HUES64 (cell line): ENCODE results near the gene LRRC4C.

ENCODE experiments used
- H3K27ac ChIP-seq: 2 replicates; pipeline ENCODE4 v1.7.0; 2013; ENCODE audit warnings: low read depth, low read length, inconsistent platforms
- H3K27me3 ChIP-seq: 2 replicates; pipeline ENCODE4 v1.6.1; 2013; ENCODE audit warnings: mild to moderate bottlenecking, low read length; ENCODE audit not compliant: insufficient read depth
- H3K36me3 ChIP-seq: 2 replicates; pipeline ENCODE4 v1.6.1; 2013; ENCODE audit warnings: mild to moderate bottlenecking, low read length; ENCODE audit not compliant: insufficient read depth
- H3K4me1 ChIP-seq: 2 replicates; pipeline ENCODE4 v1.6.1; 2013; ENCODE audit warnings: mild to moderate bottlenecking, low read length, moderate library complexity; ENCODE audit not compliant: insufficient read depth
- H3K4me3 ChIP-seq: 2 replicates; pipeline ENCODE4 v1.5.1; 2013; ENCODE audit warnings: mild to moderate bottlenecking, low read length, moderate library complexity
- H3K9ac ChIP-seq: 2 replicates; pipeline ENCODE4 v1.6.1; 2013; ENCODE audit warnings: mild to moderate bottlenecking, low read depth, low read length
- H3K9me3 ChIP-seq: 2 replicates; pipeline ENCODE4 v1.6.1; 2013; ENCODE audit warnings: low read depth, low read length; ENCODE audit not compliant: insufficient read depth
- WGBS: fragments of 150-250, 120-280 bp; methylation state at CpG from one replicate; pipeline ENCODE4 v1.1.7; 2013; ENCODE audit warnings: missing lambda C conversion rate; 5-methylcytosine and 5-hydroxymethylcytosine counted together

Gene LRRC4C

DNA sequence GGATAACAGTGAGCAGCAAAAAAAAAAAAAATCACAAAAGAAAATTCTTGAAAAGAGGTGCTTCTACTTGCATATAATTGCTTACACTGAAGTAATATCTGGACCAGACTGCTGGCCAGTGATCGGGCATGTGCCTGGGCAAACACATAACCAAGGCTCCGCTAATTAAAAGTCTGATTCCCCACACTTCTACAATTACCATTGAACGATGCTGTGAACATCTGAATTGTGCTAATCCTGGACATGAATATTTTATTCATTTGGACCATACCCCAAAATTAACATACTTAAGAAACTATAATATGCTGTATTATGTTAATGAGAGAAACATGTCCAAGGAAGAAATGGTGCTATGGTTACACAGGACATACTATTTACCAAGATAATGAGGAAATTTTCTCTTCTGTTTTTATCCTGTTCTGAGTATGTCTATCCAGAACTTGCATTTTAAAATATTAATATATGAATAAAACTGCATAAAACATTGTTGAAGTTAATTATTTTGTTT, 69.8 kb downstream of the LRRC4C start:
- WGBS, result 98% methylated on average over 3 of the region's 3 CpGs
- no peaks in the 10 kb centered on the region for H3K27me3 ChIP-seq
- H3K9me3 ChIP-seq, result no peaks in the 10 kb centered on the region
- H3K4me3 ChIP-seq, result no peak overlapping the region
- no peak overlapping the region for H3K27ac ChIP-seq
- H3K36me3 ChIP-seq, result no peaks in the 10 kb centered on the region
- H3K9ac ChIP-seq, result no peak overlapping the region
- peaks cover 48% of the 10 kb centered on the region for H3K4me1 ChIP-seq

DNA sequence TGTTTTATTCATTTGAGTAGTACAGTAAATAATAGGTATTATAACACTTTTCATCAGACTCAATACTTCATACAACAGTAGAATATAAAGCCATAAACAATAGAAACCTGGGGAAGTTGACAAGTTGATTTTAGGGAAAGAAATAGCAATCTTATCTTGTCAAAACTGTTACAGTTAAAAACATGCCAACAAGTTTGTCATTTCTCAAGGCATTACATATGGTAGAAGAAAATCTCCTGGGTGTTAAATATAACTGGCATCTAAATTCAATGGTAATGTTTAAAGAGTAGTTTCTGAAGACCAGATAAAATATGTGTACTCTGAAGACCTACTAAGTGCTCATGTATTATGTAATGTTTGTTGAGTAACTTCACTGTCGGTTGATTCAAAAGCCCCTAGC, 75.1 kb downstream of the LRRC4C start:
- Histone ChIP-seq H3K27ac (no peak overlapping the region), H3K27me3 (no peaks in the 10 kb centered on the region), H3K9me3 (no peaks in the 10 kb centered on the region), H3K9ac (no peak overlapping the region), H3K36me3 (no peaks in the 10 kb centered on the region), H3K4me3 (no peak overlapping the region), H3K4me1 (peaks cover 14% of the 10 kb centered on the region)
- WGBS, result 100% methylated on average over 1 of the region's 1 CpG

DNA sequence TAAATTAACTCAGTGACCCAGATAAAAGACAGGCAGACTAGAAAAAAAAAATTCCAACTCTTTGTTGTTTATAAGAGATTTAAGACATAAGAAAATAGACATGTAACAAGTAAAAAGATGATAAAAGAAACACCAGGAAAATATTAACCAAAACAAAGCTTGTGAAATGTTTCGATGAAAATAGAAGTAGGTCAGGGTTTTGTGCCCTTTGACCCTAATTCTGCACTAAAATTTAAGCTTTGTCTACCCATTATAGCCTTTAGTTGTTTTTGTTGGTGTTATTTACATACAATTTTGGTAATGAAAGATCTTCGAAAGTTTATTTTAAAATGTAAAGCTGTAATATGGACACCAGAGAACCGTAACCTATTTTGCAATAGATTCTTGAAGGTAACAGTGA, 75.7 kb downstream of the LRRC4C start:
- Histone ChIP-seq H3K27me3 (no peaks in the 10 kb centered on the region), H3K9me3 (no peaks in the 10 kb centered on the region), H3K36me3 (no peaks in the 10 kb centered on the region), H3K27ac (no peak overlapping the region), H3K9ac (no peak overlapping the region), H3K4me1 (peaks cover 14% of the 10 kb centered on the region), H3K4me3 (no peak overlapping the region)
- 93% methylated on average over 3 of the region's 3 CpGs for WGBS

DNA sequence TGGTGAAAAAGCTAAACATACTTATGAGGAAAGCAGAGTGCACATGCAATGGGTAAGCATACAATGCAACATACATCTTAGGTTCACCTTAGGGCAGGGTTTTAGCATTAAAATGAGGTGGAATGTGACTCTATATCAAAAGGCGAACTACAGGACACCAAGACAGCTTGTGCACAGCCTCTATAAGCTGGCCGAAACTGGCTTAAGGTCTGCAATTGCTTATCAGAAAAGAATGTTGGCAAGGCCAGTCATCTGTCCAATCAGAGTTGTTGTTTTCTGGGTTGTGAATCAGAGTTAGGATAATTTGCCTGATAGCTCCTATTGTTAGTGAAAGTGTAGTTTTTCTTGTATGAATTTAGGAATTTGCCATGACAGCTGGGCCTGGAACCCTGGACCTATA, 76.5 kb downstream of the LRRC4C start:
- H3K9ac ChIP-seq, result no peak overlapping the region
- peaks cover 19% of the 10 kb centered on the region for H3K4me1 ChIP-seq
- 89% methylated on average over 2 of the region's 2 CpGs for WGBS
- H3K4me3 ChIP-seq, result no peak overlapping the region
- no peak overlapping the region for H3K27ac ChIP-seq
- H3K36me3 ChIP-seq, result no peaks in the 10 kb centered on the region
- H3K27me3 ChIP-seq, result no peaks in the 10 kb centered on the region
- H3K9me3 ChIP-seq, result no peaks in the 10 kb centered on the region

DNA sequence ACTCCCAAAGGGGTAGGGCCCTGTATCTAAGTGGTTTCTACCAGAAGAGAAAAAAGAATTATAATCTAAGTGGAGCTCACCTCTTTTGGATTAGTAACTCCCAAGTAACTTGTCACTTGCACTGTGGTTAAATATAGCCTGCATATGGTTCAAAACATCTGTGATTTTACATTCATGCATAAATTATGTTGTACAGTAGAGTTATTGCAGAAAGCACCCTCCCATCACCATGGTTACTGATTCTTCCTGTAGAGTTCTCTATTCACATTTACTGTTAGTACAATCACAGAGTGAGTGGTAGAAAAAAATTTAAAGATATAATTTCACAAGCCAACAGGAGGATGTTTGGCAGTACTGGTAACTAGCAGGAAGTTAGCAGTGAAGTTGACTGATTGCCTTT, 80.4 kb downstream of the LRRC4C start:
- H3K4me3 ChIP-seq, result no peak overlapping the region
- no peak overlapping the region for H3K9ac ChIP-seq
- H3K27me3 ChIP-seq, result no peaks in the 10 kb centered on the region
- no peaks in the 10 kb centered on the region for H3K36me3 ChIP-seq
- peaks cover 24% of the 10 kb centered on the region for H3K4me1 ChIP-seq
- no peak overlapping the region for H3K27ac ChIP-seq
- H3K9me3 ChIP-seq, result no peaks in the 10 kb centered on the region

DNA sequence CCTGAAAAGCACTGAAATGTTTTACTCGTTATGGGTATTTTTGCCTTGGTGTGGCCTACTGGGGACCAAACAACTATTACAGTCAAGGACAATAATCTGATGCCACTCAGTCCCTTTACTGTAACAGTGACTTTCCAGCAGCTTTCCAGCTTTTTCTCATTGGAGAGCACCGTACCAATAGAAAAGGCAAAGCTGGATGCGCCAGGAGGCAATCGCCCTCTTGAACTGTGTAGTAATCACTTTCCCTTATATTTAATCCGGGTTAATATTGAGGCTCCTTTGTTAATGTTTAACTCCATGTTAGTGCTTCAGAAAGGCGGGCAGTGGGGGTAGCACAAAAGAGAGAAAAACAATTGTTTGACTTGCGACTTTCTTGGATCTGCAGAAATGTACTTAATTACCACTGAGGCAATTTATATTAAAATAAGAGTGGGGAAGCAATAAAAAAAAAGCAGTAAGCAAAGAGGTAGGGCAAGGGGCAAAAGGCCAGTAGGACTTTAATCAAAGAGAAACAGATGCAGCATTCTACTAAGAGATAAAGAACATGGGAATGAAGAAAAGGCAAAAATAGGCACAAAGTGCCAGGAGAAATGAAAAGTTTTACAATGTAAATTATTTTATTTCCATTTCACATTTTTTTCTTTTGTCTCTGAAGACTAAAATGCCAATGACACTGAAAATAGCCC, 81.6 kb downstream of the LRRC4C start:
- no peaks in the 10 kb centered on the region for H3K27me3 ChIP-seq
- H3K9me3 ChIP-seq, result no peaks in the 10 kb centered on the region
- H3K4me1 ChIP-seq, result peaks cover 14% of the 10 kb centered on the region
- no peak overlapping the region for H3K27ac ChIP-seq
- H3K36me3 ChIP-seq, result no peaks in the 10 kb centered on the region
- 94% methylated on average over 7 of the region's 7 CpGs for WGBS
- no peak overlapping the region for H3K9ac ChIP-seq
- no peak overlapping the region for H3K4me3 ChIP-seq

DNA sequence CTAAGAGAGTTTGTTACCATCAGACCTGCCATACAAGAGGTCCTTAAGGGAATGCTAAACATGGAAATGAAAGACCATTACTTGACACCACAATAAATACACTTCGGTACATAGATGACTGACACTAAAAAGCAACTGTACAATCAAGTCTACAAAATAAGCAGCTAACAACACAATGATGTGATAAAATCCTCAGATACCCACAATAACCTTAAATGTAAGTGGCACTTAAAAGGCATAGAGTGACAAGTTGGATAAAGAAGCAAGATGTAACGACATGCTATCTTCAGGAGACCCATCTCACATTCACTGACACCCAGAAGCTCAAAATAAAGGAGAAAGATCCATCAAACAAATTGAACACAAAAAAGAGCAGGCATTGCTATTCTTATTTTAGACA, 107.6 kb downstream of the LRRC4C start:
- Histone ChIP-seq H3K36me3 (no peaks in the 10 kb centered on the region), H3K4me3 (no peak overlapping the region), H3K27me3 (no peaks in the 10 kb centered on the region), H3K4me1 (no peaks in the 10 kb centered on the region), H3K9me3 (no peaks in the 10 kb centered on the region), H3K9ac (no peak overlapping the region), H3K27ac (no peak overlapping the region)
- WGBS, result 88% methylated on average over 2 of the region's 2 CpGs

DNA sequence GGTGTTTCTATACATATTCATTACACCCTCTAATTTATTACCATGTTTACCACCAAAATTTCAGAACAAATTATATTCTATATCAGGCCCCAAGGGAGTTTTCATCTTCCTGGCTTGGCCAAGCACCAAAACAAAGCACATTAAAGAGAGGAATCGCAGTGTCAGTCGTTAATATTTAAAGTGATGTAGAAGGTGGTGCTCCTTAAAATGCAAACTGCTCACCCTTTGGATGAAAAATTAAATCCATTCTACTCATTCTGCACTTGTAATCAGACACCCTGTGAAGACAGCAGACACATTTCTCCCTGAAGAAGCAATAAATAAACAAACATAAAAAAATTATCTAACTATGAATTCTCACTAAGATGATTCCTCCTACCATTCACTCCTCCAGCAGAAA, 113.4 kb downstream of the LRRC4C start:
- H3K36me3 ChIP-seq, result no peaks in the 10 kb centered on the region
- no peaks in the 10 kb centered on the region for H3K4me1 ChIP-seq

DNA sequence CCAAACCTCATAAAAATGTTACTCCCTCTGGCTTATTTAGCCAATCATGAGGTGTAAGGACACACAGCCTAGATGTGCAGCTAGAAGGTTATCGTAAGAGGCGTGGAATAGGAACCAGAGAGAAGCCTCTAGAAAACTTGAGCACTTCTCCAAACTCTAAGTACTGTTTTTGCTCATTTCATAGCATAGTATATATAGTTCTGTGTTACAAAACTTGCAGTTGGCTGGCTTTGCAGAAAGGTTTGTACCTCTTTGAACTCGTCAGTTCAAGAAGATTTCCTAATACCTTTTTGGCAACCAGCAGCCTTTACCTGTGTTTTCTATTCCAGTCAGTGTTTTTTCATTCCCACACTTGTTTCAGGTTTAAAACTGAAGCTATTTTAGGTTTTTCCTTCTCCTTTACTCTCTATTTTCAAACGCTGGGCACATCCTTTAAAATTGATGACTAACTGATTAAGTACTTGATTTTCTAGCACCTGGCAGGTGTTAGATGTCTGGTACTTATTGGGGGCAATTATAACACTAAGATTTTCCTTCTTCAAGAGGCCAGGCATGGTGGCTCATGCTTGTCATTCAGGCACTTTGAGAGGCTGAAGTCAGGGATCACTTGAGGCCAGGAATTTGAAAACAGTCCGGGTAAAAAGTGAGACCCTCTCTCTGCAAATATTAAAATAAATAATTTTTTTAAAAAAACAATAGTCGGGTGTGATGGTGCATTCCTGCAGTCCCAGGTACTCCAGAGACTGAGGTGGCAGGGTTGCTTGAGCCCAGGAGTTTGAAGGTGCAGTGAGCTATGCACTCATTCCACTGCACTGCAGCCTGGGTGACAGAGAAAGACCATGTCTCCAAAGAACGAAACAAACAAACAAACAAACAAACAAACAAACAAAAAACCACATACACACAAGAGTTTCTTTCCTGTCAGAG, 125.2 kb downstream of the LRRC4C start:
- Histone ChIP-seq H3K4me3 (no peak overlapping the region), H3K36me3 (no peaks in the 10 kb centered on the region), H3K4me1 (no peaks in the 10 kb centered on the region), H3K9me3 (no peaks in the 10 kb centered on the region; the same call in 1 of the 2 replicates), H3K27me3 (no peaks in the 10 kb centered on the region), H3K9ac (no peak overlapping the region), H3K27ac (no peak overlapping the region)
- WGBS, result 96% methylated on average over 6 of the region's 7 CpGs

More for the DNA sequence above, 113.4 kb downstream of the LRRC4C start:
- no peak overlapping the region for H3K27ac ChIP-seq
- no peak overlapping the region for H3K4me3 ChIP-seq
- 84% methylated on average over 2 of the region's 2 CpGs for WGBS
- no peaks in the 10 kb centered on the region for H3K9me3 ChIP-seq
- no peaks in the 10 kb centered on the region for H3K27me3 ChIP-seq
- no peak overlapping the region for H3K9ac ChIP-seq

DNA sequence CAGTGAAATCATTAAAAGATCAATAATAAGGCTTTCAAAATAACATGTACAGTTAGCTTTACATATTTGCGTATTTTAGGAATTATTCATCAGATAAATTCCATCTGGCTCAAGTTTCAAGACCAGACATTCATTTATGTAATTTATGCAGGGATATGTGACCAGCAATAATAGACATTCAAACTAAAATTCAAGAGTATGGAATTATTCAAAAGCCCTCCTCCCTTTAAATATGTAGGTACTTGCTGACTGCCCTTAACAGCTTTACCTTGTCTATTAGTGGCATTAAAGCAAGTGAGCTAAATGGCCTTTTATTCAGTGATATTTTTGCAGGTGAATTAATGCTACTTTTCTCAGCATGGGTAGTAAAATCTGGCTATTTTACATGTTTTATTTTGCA, 126.1 kb downstream of the LRRC4C start:
- Histone ChIP-seq H3K4me1 (no peaks in the 10 kb centered on the region), H3K9ac (no peak overlapping the region), H3K27me3 (no peaks in the 10 kb centered on the region), H3K36me3 (no peaks in the 10 kb centered on the region), H3K27ac (no peak overlapping the region), H3K9me3 (no peaks in the 10 kb centered on the region; the same call in 1 of the 2 replicates), H3K4me3 (no peak overlapping the region)
- WGBS, result 100% methylated on average over 1 of the region's 1 CpG

DNA sequence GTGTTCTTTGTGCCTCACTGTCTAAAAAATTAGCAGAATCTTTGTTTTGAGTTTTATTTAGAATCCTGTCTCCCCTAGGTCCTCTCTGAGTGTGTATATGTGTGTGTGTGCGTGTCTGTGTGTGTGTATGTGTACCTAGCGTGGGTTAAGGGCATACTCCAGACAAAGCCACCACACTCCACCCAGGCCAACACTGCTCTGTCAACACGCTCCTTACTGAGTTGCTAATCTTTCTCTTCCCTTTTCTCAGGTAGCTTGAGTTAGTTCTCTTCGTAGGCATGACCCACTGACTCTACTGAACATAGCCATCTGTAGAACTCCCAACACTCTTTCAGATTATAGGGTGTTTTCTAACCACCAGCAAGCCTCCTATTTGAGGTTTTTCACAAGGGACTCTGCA, 131.1 kb downstream of the LRRC4C start:
- Histone ChIP-seq H3K4me1 (no peaks in the 10 kb centered on the region), H3K9ac (no peak overlapping the region), H3K9me3 (no peaks in the 10 kb centered on the region), H3K27ac (no peak overlapping the region), H3K27me3 (no peaks in the 10 kb centered on the region), H3K4me3 (no peak overlapping the region), H3K36me3 (no peaks in the 10 kb centered on the region)
- WGBS, result 86% methylated on average over 2 of the region's 4 CpGs
